Measurements from ENCODE around the gene FOXK2. TPM values are rescaled to one million over a fixed set of nuclear protein-coding genes. Genes with fewer than 3 reads are reported as not detected.
"Not testable (repeated sequence)": the region's sequence is repeated elsewhere in the genome, so short reads cannot be mapped to it uniquely, and the experiment has no call there.

The FOXK2 gene
- total and polyA plus RNA-seq, 4 donors = 15.3 to 58.8 (median 35.8) TPM

GRCh38 chr17:82582709-82583108 is 63.2 kb downstream of the FOXK2 start:
- 90 to 91% methylated on average over 11 of the region's 11 CpGs for WGBS, 2 donors
- no peak for ATAC-seq (ENCODE audit: low FRiP score)
- Histone ChIP-seq H3K27ac (ENCODE audit: low read depth in 1 of 2, low read length in 2 of 2) (no peak overlapping the region), H3K9me3 (ENCODE audit: control insufficient read depth, low read length) (no peaks in the 10 kb centered on the region), H3K36me3 (ENCODE audit: control insufficient read depth in 1 of 2, insufficient read depth in 2 of 2, low read length in 1 of 2) (peaks cover 0 to 2% of the 10 kb centered on the region in 2 donors), H3K4me1 (ENCODE audit: control insufficient read depth in 1 of 2, insufficient read depth in 2 of 2, low read length in 2 of 2) (no peaks in the 10 kb centered on the region), H3K27me3 (ENCODE audit: control insufficient read depth in 1 of 2, insufficient read depth in 2 of 2, low read length in 1 of 2) (no peaks in the 10 kb centered on the region), H3K4me3 (ENCODE audit: low read length in 2 of 2) (no peak overlapping the region)
- no peak for DNase-seq
- intact Hi-C loops (cut with DNase I) = no loop called here

GRCh38 chr17:82583720-82584234 is 64.2 kb downstream of the FOXK2 start:
- peaks cover 0 to 2% of the 10 kb centered on the region in 2 donors for H3K36me3 ChIP-seq (ENCODE audit: control insufficient read depth in 1 of 2, insufficient read depth in 2 of 2, low read length in 1 of 2)
- ATAC-seq (ENCODE audit: low FRiP score) (peak; percentile 57), DNase-seq (no peak)
- no peaks in the 10 kb centered on the region for H3K9me3 ChIP-seq (ENCODE audit: control insufficient read depth, low read length)
- no peak overlapping the region for H3K4me3 ChIP-seq (ENCODE audit: low read length in 2 of 2)
- 93% methylated on average over 28 of the region's 28 CpGs for WGBS, 2 donors
- no peaks in the 10 kb centered on the region for H3K27me3 ChIP-seq (ENCODE audit: control insufficient read depth in 1 of 2, insufficient read depth in 2 of 2, low read length in 1 of 2)
- H3K4me1 ChIP-seq (ENCODE audit: control insufficient read depth in 1 of 2, insufficient read depth in 2 of 2, low read length in 2 of 2) = no peaks in the 10 kb centered on the region
- intact Hi-C loops (cut with DNase I) = no loop called here
- H3K27ac ChIP-seq (ENCODE audit: low read depth in 1 of 2, low read length in 2 of 2) = no peak overlapping the region

GRCh38 chr17:82585935-82586575 is 66.5 kb downstream of the FOXK2 start:
- 95 to 96% methylated on average over 23 of the region's 23 CpGs for WGBS, 2 donors
- intact Hi-C loops (cut with DNase I); H3K27me3 ChIP-seq (ENCODE audit: control insufficient read depth in 1 of 2, insufficient read depth in 2 of 2, low read length in 1 of 2); H3K4me3 ChIP-seq (ENCODE audit: low read length in 2 of 2); H3K36me3 ChIP-seq (ENCODE audit: control insufficient read depth in 1 of 2, insufficient read depth in 2 of 2, low read length in 1 of 2); H3K27ac ChIP-seq (ENCODE audit: low read depth in 1 of 2, low read length in 2 of 2); H3K9me3 ChIP-seq (ENCODE audit: control insufficient read depth, low read length); H3K4me1 ChIP-seq (ENCODE audit: control insufficient read depth in 1 of 2, insufficient read depth in 2 of 2, low read length in 2 of 2); ATAC-seq (ENCODE audit: low FRiP score): not testable (repeated sequence)
- DNase-seq = peak in 1 of 2 donors; percentile 92

- Histone ChIP-seq H3K27me3 (ENCODE audit: control insufficient read depth in 1 of 2, insufficient read depth in 2 of 2, low read length in 1 of 2) (no peaks in the 10 kb centered on the region), H3K36me3 (ENCODE audit: control insufficient read depth in 1 of 2, insufficient read depth in 2 of 2, low read length in 1 of 2) (peaks cover 0 to 2% of the 10 kb centered on the region in 2 donors), H3K27ac (ENCODE audit: low read depth in 1 of 2, low read length in 2 of 2) (no peak overlapping the region), H3K4me3 (ENCODE audit: low read length in 2 of 2) (no peak overlapping the region), H3K4me1 (ENCODE audit: control insufficient read depth in 1 of 2, insufficient read depth in 2 of 2, low read length in 2 of 2) (no peaks in the 10 kb centered on the region), H3K9me3 (ENCODE audit: control insufficient read depth, low read length) (no peaks in the 10 kb centered on the region)
- ATAC-seq (ENCODE audit: low FRiP score) (no peak), DNase-seq (no peak)
- intact Hi-C loops (cut with DNase I) = no loop called here
- WGBS, 2 donors = 85 to 87% methylated on average over 21 of the region's 21 CpGs
Observed at GRCh38 chr17:82586576-82587233, 67.2 kb downstream of the FOXK2 start.

- H3K9me3 ChIP-seq (ENCODE audit: control insufficient read depth, low read length) = no peaks in the 10 kb centered on the region
- H3K27me3 ChIP-seq (ENCODE audit: control insufficient read depth in 1 of 2, insufficient read depth in 2 of 2, low read length in 1 of 2) = no peaks in the 10 kb centered on the region
- H3K4me1 ChIP-seq (ENCODE audit: control insufficient read depth in 1 of 2, insufficient read depth in 2 of 2, low read length in 2 of 2) = no peaks in the 10 kb centered on the region
- H3K36me3 ChIP-seq (ENCODE audit: control insufficient read depth in 1 of 2, insufficient read depth in 2 of 2, low read length in 1 of 2) = peaks cover 0 to 2% of the 10 kb centered on the region in 2 donors
- ATAC-seq (ENCODE audit: low FRiP score) = no peak
- H3K4me3 ChIP-seq (ENCODE audit: low read length in 2 of 2) = no peak overlapping the region
- intact Hi-C loops (cut with DNase I) = no loop called here
- peak in 1 of 2 donors; percentile 58 for DNase-seq
- 86 to 87% methylated on average over 47 of the region's 47 CpGs for WGBS, 2 donors
- H3K27ac ChIP-seq (ENCODE audit: low read depth in 1 of 2, low read length in 2 of 2) = no peak overlapping the region
Observed at GRCh38 chr17:82587234-82588086, 67.9 kb downstream of the FOXK2 start.

GRCh38 chr17:82588266-82589175 is 69.0 kb downstream of the FOXK2 start:
- ATAC-seq (ENCODE audit: low FRiP score) (no peak), DNase-seq (no peak)
- H3K9me3 ChIP-seq (ENCODE audit: control insufficient read depth, low read length) = no peaks in the 10 kb centered on the region
- H3K27me3 ChIP-seq (ENCODE audit: control insufficient read depth in 1 of 2, insufficient read depth in 2 of 2, low read length in 1 of 2) = no peaks in the 10 kb centered on the region
- H3K36me3 ChIP-seq (ENCODE audit: control insufficient read depth in 1 of 2, insufficient read depth in 2 of 2, low read length in 1 of 2) = peaks cover 0 to 2% of the 10 kb centered on the region in 2 donors
- WGBS, 2 donors = 79 to 80% methylated on average over 27 of the region's 27 CpGs
- no peaks in the 10 kb centered on the region for H3K4me1 ChIP-seq (ENCODE audit: control insufficient read depth in 1 of 2, insufficient read depth in 2 of 2, low read length in 2 of 2)
- no peak overlapping the region for H3K27ac ChIP-seq (ENCODE audit: low read depth in 1 of 2, low read length in 2 of 2)
- H3K4me3 ChIP-seq (ENCODE audit: low read length in 2 of 2) = no peak overlapping the region
- intact Hi-C loops (cut with DNase I) = no loop called here

- 85 to 86% methylated on average over 6 of the region's 6 CpGs for WGBS, 2 donors
- Histone ChIP-seq H3K27ac (ENCODE audit: low read depth in 1 of 2, low read length in 2 of 2) (no peak overlapping the region), H3K27me3 (ENCODE audit: control insufficient read depth in 1 of 2, insufficient read depth in 2 of 2, low read length in 1 of 2) (no peaks in the 10 kb centered on the region), H3K9me3 (ENCODE audit: control insufficient read depth, low read length) (no peaks in the 10 kb centered on the region), H3K36me3 (ENCODE audit: control insufficient read depth in 1 of 2, insufficient read depth in 2 of 2, low read length in 1 of 2) (peaks cover 0 to 2% of the 10 kb centered on the region in 2 donors), H3K4me3 (ENCODE audit: low read length in 2 of 2) (no peak overlapping the region), H3K4me1 (ENCODE audit: control insufficient read depth in 1 of 2, insufficient read depth in 2 of 2, low read length in 2 of 2) (no peaks in the 10 kb centered on the region)
- intact Hi-C loops (cut with DNase I) = loop anchor here in 1 of 2 donors (5.0 kb wide), 1 partner anchor 57 kb away; the partner anchor contains the start of gene WDR45B
- no peak for ATAC-seq (ENCODE audit: low FRiP score)
- DNase-seq = no peak
Observed at GRCh38 chr17:82589851-82590180, 70.3 kb downstream of the FOXK2 start.

GRCh38 chr17:82590216-82590615 is 70.7 kb downstream of the FOXK2 start:
- H3K27ac ChIP-seq (ENCODE audit: low read depth in 1 of 2, low read length in 2 of 2) = no peak overlapping the region
- no peaks in the 10 kb centered on the region for H3K27me3 ChIP-seq (ENCODE audit: control insufficient read depth in 1 of 2, insufficient read depth in 2 of 2, low read length in 1 of 2)
- no peak for DNase-seq
- intact Hi-C loops (cut with DNase I) = loop anchor here in 1 of 2 donors (5.0 kb wide), 1 partner anchor 57 kb away; the partner anchor contains the start of gene WDR45B
- no peak for ATAC-seq (ENCODE audit: low FRiP score)
- H3K9me3 ChIP-seq (ENCODE audit: control insufficient read depth, low read length) = no peaks in the 10 kb centered on the region
- 85 to 87% methylated on average over 6 of the region's 6 CpGs for WGBS, 2 donors
- H3K4me1 ChIP-seq (ENCODE audit: control insufficient read depth in 1 of 2, insufficient read depth in 2 of 2, low read length in 2 of 2) = no peaks in the 10 kb centered on the region
- H3K36me3 ChIP-seq (ENCODE audit: control insufficient read depth in 1 of 2, insufficient read depth in 2 of 2, low read length in 1 of 2) = peaks cover 0 to 2% of the 10 kb centered on the region in 2 donors
- H3K4me3 ChIP-seq (ENCODE audit: low read length in 2 of 2) = no peak overlapping the region
